Peyer's patch (tissue), 4 donors: Measurements from ENCODE around the gene PRDM15. TPM values are rescaled to one million over a fixed set of nuclear protein-coding genes. Genes with fewer than 3 reads are reported as not detected.

Source experiments
- DNase-seq, 3 donors: peaks; one replicate each; pipeline ENCODE4 v3.0.0-alpha.2; 2017 to 2019
- H3K27ac ChIP-seq, 4 donors: fragments of 200-600 bp; sonication (generic); one replicate each; pipeline ENCODE4 v1.5.1; 2016 to 2019
- H3K27me3 ChIP-seq, 2 donors: fragments of 200-600 bp; sonication (generic); one replicate each; pipeline ENCODE4 v1.5.1; 2019
- H3K36me3 ChIP-seq, 3 donors: fragments of 200-600 bp; sonication (generic); one replicate each; pipeline ENCODE4 v1.5.1; 2016 to 2019
- H3K4me1 ChIP-seq, 4 donors: fragments of 200-600 bp; sonication (generic); one replicate each; pipeline ENCODE4 v1.5.1; 2016 to 2019
- H3K4me3 ChIP-seq, 4 donors: fragments of 200-600 bp; sonication (generic); 1 replicate in 3 of 4; 2 replicates in 1 of 4; pipeline ENCODE4 v1.5.1; 2016 to 2019; ENCODE audit warnings: mild to moderate bottlenecking in 1 of 4
- H3K9me3 ChIP-seq, 4 donors: fragments of 200-600 bp; sonication (generic); one replicate each; pipeline ENCODE4 v1.5.1; 2016 to 2019; ENCODE audit warnings: mild to moderate bottlenecking in 1 of 4
- CTCF ChIP-seq, 6 experiments: fragments of 450-650 bp in 4 of 6; fragments of 200-600 bp in 2 of 6; sonication (generic) in 1 of 6; IDR thresholded peaks; one replicate each; pipeline ENCODE4 v1.5.1; 2017 to 2019; ENCODE audit warnings: antibody characterized with exemption in 6 of 6, mild to moderate bottlenecking in 3 of 6, moderate library complexity in 1 of 6
- POLR2A ChIP-seq, 2 donors: fragments of 450-650 bp; IDR thresholded peaks; one replicate each; pipeline ENCODE4 v1.5.1; 2017; ENCODE audit warnings: antibody characterized with exemption in 2 of 2, mild to moderate bottlenecking in 2 of 2, moderate library complexity in 2 of 2
- total RNA-seq, 4 donors: library from RNA; depleted of rRNA; stranded (reverse); fragments of >200 nt; gene quantifications; one replicate each; pipeline ENCODE4 v1.1.0, GENCODE V29; 2016

Gene PRDM15
- total RNA-seq, 4 donors from 2014 or later = 9.3 to 47.9 (median 16.9) TPM

GRCh38 chr21:41920476-41920875 lies 41.3 kb upstream of the PRDM15 start:
- no peak for TF ChIP-seq CTCF (IDR thresholded peaks at IDR 0.05)
- TF ChIP-seq POLR2A (IDR thresholded peaks at IDR 0.05) = no peak
- no peak for DNase-seq
- Histone ChIP-seq H3K36me3 (peaks cover 0 to 22% (median 0%) of the 10 kb centered on the region in 3 donors), H3K9me3 (no peaks in the 10 kb centered on the region), H3K4me1 (peaks cover 0 to 9% (median 8%) of the 10 kb centered on the region in 4 donors), H3K4me3 (no peak overlapping the region), H3K27me3 (no peaks in the 10 kb centered on the region), H3K27ac (no peak overlapping the region)

GRCh38 chr21:41919666-41920398 lies 40.7 kb upstream of the PRDM15 start:
- Histone ChIP-seq H3K36me3 (peaks cover 0 to 23% (median 0%) of the 10 kb centered on the region in 3 donors), H3K4me1 (peaks cover 0 to 5% (median 2%) of the 10 kb centered on the region in 4 donors), H3K4me3 (no peak overlapping the region), H3K27ac (no peak overlapping the region), H3K9me3 (no peaks in the 10 kb centered on the region), H3K27me3 (no peaks in the 10 kb centered on the region)
- TF ChIP-seq POLR2A (IDR thresholded peaks at IDR 0.05) = no peak
- TF ChIP-seq CTCF (IDR thresholded peaks at IDR 0.05) = no peak
- DNase-seq = no peak

GRCh38 chr21:41918561-41919358 lies 39.6 kb upstream of the PRDM15 start:
- H3K9me3 ChIP-seq = no peaks in the 10 kb centered on the region
- H3K36me3 ChIP-seq = peaks cover 0 to 33% (median 0%) of the 10 kb centered on the region in 3 donors
- no peak for DNase-seq
- H3K27me3 ChIP-seq = no peaks in the 10 kb centered on the region
- no peak overlapping the region for H3K27ac ChIP-seq
- TF ChIP-seq CTCF (IDR thresholded peaks at IDR 0.05) = no peak
- TF ChIP-seq POLR2A (IDR thresholded peaks at IDR 0.05) = no peak
- H3K4me3 ChIP-seq = no peak overlapping the region
- peaks cover 0 to 5% (median 0%) of the 10 kb centered on the region in 4 donors for H3K4me1 ChIP-seq

GRCh38 chr21:41917531-41917930 lies 38.4 kb upstream of the PRDM15 start:
- TF ChIP-seq POLR2A (IDR thresholded peaks at IDR 0.05) = no peak
- no peaks in the 10 kb centered on the region for H3K9me3 ChIP-seq
- H3K4me3 ChIP-seq = no peak overlapping the region
- H3K27me3 ChIP-seq = no peaks in the 10 kb centered on the region
- H3K27ac ChIP-seq = no peak overlapping the region
- DNase-seq = no peak
- peaks cover 0 to 44% (median 0%) of the 10 kb centered on the region in 3 donors for H3K36me3 ChIP-seq
- H3K4me1 ChIP-seq = no peaks in the 10 kb centered on the region

- H3K27me3 ChIP-seq = no peaks in the 10 kb centered on the region
- TF ChIP-seq CTCF (IDR thresholded peaks at IDR 0.05) (no peak), POLR2A (IDR thresholded peaks at IDR 0.05) (no peak)
- H3K27ac ChIP-seq = no peak overlapping the region
- peaks cover 0 to 48% (median 0%) of the 10 kb centered on the region in 3 donors for H3K36me3 ChIP-seq
- H3K4me3 ChIP-seq = no peak overlapping the region
- H3K4me1 ChIP-seq = no peaks in the 10 kb centered on the region
- no peaks in the 10 kb centered on the region for H3K9me3 ChIP-seq
- DNase-seq = no peak
Measured at GRCh38 chr21:41916888-41917433, 37.8 kb upstream of the PRDM15 start.

- Histone ChIP-seq H3K36me3 (peaks cover 0 to 62% (median 0%) of the 10 kb centered on the region in 3 donors), H3K27me3 (no peaks in the 10 kb centered on the region), H3K4me3 (no peak overlapping the region), H3K27ac (no peak overlapping the region), H3K4me1 (no peaks in the 10 kb centered on the region), H3K9me3 (no peaks in the 10 kb centered on the region)
- DNase-seq = no peak
- TF ChIP-seq CTCF (IDR thresholded peaks at IDR 0.05) = no peak
- no peak for TF ChIP-seq POLR2A (IDR thresholded peaks at IDR 0.05)
Measured at GRCh38 chr21:41914965-41915364, 35.8 kb upstream of the PRDM15 start.
